ENCODE data around the gene RARS2.

DNA sequence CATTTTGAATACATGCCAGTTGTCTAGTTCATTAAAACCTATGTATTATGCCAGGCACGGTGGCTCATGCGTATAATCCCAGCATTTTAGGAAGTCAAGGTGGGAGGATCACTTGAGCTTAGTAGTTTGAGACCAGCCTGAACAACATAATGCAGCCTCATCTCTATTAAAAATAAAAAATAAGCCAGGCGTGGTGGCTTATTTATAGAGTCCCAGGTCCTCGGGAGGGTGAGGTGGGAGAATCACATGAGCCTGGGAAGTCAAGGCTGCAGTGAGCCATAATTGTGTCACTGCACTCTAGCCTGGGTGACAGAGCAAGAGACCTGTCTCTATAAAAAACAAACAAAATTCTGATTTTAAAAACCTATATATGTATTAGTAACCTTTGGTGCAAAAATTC is 27.6 kb upstream of the RARS2 start:
- TF ChIP-seq POLR2A (IDR thresholded peaks at IDR 0.05; ENCODE audit: low read length) (no peak), GATA1 (IDR thresholded peaks at IDR 0.05; ENCODE audit: low read depth, low read length) (no peak)
